Caki2 (cell line): ENCODE results near the gene ANO4. TPM values are rescaled to one million over a fixed set of nuclear protein-coding genes. Genes with fewer than 3 reads are reported as not detected.

Experiments
- DNase-seq: peaks from one replicate; pipeline ENCODE4 v3.0.0-alpha.2; 2015; ENCODE audit warnings: low read depth
- in situ Hi-C: cut with HindIII; loops from 2 replicates; pipeline ENCODE4 v1.10.0; 2016; ENCODE audit warnings: low sequenced_read_pairs, low pct_unique_long_range_greater_than_20kb, mixed read lengths
- total RNA-seq: library from RNA; depleted of rRNA; stranded (reverse); fragments of >200 nt; shearing (Covaris generic); gene quantifications from 2 replicates; pipeline ENCODE4 v1.2.3, GENCODE V29; 2014; ENCODE audit warnings: low replicate concordance

Gene ANO4
- total RNA-seq, 1 experiment from 2014 or later = not detected

DNA sequence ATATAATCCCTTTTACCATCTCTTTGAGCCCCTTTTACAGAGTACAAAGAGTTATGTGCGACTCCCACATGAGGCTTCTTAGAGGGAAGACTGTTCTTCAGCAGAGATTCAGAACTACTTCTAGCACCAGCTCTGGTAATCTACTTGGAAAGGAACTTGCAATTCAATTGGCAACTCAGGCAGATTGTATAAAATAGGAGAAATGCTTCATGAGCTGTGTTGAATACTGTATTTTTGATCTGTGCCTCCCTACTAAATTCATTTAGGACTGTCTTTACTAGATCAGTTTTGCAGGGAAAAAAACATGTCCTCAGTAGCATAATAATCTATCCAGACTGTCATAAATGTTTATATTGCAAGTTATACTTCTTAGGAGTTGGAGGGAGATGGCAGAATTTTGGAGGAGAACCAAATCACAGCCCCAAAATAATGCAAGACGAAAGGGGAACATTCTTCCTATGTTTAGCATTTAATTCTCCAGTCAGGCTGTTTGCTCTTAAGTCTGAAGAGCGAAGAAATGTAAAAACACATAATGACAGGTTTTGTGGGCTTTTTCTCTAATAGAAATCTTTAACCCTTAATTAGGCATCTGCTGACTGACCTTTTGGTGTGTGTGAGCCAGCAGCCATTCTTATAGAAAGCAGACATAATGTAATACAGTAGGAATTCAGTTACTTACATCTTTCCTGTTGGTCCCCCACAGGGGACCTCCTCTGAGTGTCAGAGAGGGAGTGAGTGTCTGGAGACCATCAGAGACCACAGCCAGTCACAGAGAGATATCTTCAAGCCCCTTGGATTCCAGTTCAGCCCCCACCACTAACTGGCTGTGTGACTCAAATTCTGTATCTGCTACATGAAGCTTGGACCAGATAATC, 3.9 kb downstream of the ANO4 start:
- no peak for DNase-seq
- in situ Hi-C loops = no loop called here

DNA sequence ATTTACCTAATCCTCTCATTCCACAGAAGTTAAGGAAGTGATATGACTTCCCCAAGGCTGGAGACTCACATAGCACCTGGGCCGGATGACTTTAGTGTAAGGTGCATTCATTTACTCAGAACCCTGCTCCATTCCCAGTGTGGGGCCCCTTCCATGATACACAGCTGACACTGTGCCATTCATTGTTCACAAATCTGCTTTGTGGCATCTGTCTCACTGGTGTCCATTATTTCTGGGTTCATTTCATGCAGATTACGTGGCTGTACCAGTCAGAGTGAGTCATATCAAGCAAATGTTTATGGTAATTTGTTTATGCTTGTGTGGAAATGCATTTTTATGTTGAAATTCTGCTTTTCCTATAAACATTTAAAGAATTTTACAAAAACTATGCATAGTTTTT, 5.2 kb downstream of the ANO4 start:
- no peak for DNase-seq
- in situ Hi-C loops = no loop called here

GRCh38 chr12:100800723-100801122, 6.1 kb downstream of the ANO4 start:
- in situ Hi-C loops = no loop called here
- DNase-seq = no peak

DNA sequence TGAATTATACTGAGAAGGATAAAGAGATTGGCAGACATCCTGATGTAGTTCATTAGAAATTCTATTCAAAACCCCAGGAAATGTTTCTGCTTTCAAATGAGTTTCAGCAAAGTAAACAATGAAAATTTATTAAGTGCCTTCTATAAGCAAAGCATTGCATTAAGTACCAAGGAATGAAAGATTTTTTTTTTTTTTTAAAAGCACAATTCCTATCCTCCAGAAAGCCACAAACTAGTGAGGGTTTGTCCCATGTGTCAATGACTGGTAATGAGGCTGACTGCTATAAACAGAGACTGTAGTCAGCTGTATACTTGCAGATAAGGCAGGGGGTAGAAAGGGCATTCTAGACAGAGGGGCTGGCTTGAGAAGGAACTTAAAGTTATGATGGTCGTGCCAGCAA, 6.7 kb downstream of the ANO4 start:
- in situ Hi-C loops = no loop called here
- DNase-seq = no peak

GRCh38 chr12:100808777-100809176, 14.2 kb downstream of the ANO4 start:
- in situ Hi-C loops = no loop called here
- no peak for DNase-seq

- no peak for DNase-seq
- in situ Hi-C loops = no loop called here
These were observed 25.7 kb downstream of the ANO4 start for GRCh38 chr12:100820314-100820713.

DNA sequence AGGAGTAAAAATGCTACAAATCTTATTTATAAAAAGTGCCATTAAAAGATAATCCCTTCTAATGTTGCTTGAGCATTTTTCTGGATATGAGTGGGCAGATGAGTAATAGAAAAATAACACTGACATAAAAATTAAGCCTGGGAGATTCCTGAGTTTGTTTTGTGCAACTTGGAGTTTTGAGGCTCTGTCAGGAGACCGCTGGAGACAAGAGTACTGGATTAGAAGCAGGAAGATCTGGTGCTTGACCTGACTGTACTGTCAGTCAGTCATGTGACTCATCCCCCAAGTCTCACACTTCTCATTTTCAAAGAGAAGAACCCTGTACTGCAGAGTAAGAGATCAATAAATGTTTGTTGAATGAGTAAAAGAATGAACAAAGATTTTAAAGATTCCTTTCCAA, 29.4 kb downstream of the ANO4 start:
- in situ Hi-C loops = no loop called here
- DNase-seq = no peak

DNA sequence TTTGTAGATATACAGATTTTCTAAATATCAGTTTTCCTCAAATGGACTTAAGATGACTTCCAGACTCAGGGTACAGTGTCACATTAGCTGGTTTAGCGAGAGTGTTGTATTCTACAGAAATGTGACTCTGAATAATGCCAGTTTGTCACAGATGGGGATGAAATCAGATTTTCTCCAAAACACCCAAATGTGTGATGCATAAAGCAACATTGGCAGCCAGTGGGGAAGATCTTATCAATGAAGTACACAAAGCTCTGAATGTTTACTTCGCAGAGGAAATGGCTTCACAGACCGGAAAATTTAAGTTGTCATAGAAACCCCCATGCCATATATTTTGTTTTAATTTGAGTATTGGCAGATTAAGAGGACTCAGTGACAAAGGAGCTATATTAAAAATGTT, 29.9 kb downstream of the ANO4 start:
- in situ Hi-C loops = no loop called here

DNA sequence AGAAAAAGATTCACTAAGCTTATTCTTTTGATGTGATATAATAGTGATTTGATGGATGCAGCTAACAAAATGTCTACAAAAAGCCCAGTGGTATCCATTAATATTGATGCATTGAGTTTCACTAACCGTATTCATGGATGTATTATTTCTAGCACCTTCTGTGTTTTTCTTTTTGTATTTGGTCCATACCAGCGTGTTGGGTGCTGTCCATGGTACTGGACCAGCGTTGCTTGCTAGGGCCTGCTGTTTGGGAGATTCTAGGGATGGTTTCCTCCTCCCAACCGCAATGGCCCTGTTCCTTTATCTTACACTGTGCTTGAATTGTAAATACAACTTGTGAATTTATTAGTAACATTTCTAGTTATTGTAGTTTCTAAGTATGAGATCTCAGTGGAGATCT, 31.7 kb downstream of the ANO4 start:
- in situ Hi-C loops = no loop called here
- DNase-seq = peak; percentile 18

More for the DNA sequence above, 29.9 kb downstream of the ANO4 start:
- no peak for DNase-seq

GRCh38 chr12:100827901-100828520, 33.4 kb downstream of the ANO4 start:
- peak; percentile 6 for DNase-seq
- in situ Hi-C loops = no loop called here

DNA sequence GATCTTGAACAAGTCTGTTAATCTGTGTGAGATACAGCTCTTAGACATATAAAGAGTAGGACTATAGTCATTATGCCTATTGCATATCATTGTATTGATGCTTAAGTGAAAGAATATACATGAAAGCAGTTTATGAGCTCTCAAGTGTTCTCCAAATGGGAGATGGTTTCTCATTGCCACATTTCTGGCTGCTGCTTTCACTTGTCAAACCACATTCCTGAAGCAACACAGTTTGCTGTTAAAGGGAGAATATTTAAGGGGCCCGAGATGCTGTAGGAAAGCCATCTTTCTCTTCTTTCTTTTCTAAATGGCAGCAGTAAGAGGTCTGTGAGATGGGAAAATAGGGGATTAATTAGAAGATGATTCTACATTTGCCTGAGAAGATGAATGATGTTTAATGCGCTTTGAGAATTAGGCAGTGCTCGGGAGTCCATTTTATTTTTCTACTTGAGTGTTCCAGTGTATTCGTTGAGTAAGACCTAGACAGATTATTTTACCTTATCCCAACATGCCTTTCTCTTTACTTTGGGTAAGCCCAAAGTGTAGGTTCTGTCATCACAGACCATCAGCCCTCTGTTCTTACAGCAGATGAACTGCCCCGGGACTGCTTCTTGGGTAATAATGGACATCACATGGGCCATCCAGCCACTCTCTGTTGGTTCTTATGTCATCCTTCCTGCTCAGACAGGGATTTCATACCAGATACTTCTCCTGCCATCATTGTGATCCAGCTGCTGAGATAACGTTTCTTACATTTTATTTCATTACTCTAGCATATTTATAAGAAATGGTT, 35.6 kb downstream of the ANO4 start:
- in situ Hi-C loops = no loop called here
- no peak for DNase-seq

GRCh38 chr12:100833282-100833681, 38.7 kb downstream of the ANO4 start:
- no peak for DNase-seq
- in situ Hi-C loops = no loop called here

DNA sequence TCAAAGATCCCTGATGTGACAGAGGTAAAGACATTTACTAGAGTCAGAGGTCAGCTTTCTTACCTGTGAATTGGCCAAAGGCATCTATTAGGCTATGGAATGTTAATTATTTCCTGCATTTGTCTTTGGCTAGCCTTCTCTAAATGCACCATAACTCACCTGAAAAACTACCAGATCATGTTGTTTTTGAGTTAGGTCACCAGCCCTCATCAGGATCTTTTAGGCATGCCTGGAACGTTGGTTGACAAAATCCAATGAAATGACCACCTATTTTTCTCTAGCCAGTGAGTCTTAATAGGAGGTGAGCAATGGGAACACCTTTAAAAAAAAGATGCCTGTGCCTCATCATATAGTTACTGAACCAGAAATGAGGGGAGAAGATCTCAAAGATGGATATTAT, 46.2 kb downstream of the ANO4 start:
- in situ Hi-C loops = no loop called here

DNA sequence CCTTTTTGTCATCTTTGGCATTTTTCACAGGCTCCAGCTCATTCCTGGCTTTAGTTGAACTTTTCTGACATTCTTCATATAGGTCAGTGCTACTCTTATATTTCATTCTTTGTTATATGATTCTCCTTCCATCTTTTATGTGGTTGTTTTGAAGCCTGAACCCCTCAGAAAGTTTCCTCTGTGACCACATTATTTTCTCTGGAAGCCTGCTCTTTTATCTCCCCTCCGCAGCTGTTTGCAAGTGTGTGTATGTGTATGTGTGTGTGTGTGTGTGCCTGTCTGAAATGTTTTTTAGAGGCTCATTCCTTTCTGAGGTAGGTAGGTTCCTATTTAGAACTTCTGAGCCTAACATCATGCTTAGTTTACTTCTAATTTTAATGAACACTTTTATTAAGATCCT, 47.6 kb downstream of the ANO4 start:
- in situ Hi-C loops = no loop called here
- DNase-seq = no peak

More for the DNA sequence above, 46.2 kb downstream of the ANO4 start:
- no peak for DNase-seq

DNA sequence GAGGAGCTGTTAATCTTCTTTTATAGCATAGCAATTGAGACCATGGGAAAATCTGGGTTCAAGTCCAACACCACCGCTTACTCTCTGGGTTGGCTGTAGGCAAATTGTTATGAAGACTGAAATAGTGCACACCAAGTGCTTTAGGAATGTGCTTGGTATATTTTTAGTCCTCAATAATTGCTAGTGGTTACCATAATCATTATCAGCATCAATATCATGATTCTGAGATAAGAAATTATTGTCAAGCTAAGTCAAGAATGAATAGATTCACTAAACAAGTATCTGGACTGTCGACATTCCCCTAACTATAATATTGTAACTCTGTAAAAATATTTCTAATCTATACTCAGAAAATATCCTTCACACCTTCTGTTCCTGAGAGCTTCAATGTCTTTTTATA, 48.5 kb downstream of the ANO4 start:
- in situ Hi-C loops = no loop called here

DNA sequence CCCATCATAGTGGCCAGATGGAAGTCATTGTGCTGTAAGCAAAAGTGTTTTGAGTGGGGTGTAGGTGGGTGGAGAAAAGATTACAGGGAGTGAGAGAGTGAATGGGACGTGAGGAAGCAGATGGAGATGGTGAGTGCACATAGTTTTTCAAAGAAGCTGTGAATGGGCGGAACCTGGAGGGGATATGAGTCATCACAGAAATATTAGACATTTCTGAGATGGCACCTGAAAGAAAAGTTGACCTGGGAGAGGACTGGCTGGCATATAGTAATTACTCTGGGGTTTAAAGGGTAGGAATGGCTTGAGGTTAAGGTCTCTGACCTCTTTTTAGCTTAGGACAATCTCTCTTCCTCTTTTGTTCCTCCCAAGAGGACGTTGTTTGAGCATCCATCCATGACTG, 50.5 kb downstream of the ANO4 start:
- in situ Hi-C loops = no loop called here
- DNase-seq = peak; percentile 6

More for the DNA sequence above, 48.5 kb downstream of the ANO4 start:
- no peak for DNase-seq

DNA sequence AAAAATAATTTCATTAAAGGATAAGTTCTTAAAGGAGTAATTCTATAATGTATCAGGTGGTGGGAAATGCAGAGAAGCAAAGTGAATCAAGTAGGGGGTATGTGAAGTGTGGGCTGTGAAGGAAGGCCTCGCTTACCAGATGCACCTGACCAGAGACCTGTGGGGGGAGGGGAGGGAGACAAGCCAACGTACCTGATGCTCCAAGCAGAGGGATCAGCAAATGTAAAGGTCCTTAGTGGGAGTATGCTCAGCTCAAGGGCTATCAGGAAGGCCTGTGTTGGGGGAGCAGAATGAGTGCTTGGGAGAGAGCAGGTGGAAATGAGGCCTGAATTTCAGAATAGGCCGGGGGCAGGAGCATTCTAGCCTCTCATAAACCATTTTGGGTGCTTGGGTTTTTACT, 57.1 kb downstream of the ANO4 start:
- in situ Hi-C loops = no loop called here
- DNase-seq = no peak

- in situ Hi-C loops = no loop called here
These were observed 62.8 kb downstream of the ANO4 start for GRCh38 chr12:100857418-100857817.

GRCh38 chr12:100857971-100858370, 63.4 kb downstream of the ANO4 start:
- DNase-seq = no peak
- in situ Hi-C loops = no loop called here

More at GRCh38 chr12:100857418-100857817, 62.8 kb downstream of the ANO4 start:
- no peak for DNase-seq
